Measurements from ENCODE around the gene ORM1.

- TF ChIP-seq CTCF (IDR thresholded peaks at IDR 0.05) (no peak), POLR2AphosphoS5 (IDR thresholded peaks at IDR 0.05) (no peak), POLR2A (IDR thresholded peaks at IDR 0.05) (no peak)
Measured at GRCh38 chr9:114307899-114308267, 15.0 kb upstream of the ORM1 start.
